Naive thymus-derived CD4-positive, alpha-beta T cell (primary cell): ENCODE results near the gene AMOTL1. TPM values are rescaled to one million over a fixed set of nuclear protein-coding genes. Genes with fewer than 3 reads are reported as not detected.

Source experiments
- ATAC-seq: fragments of 150-1000 bp; cut with Tn5 transposase; 2 replicates; pipeline ENCODE4 v1.10.0; 2021; ENCODE audit warnings: mild to moderate bottlenecking, moderate library complexity
- CTCF ChIA-PET: fragments of 350-600 bp; sonication (Branson Sonifier 250); formaldehyde crosslinking; loops from one replicate; lab custom pipeline; 2021; ENCODE audit warnings: antibody characterized with exemption; lab: Charles Lee
- POLR2A ChIA-PET: fragments of 350-600 bp; sonication (Branson Sonifier 250); formaldehyde crosslinking; loops from one replicate; lab custom pipeline; 2021; ENCODE audit warnings: antibody characterized with exemption, inconsistent platforms; lab: Charles Lee
- DNase-seq, 9 donors: peaks; one replicate each; pipeline versions ENCODE4 v3.0.0 to v3.0.0-alpha.2; 2020 to 2022; ENCODE audit warnings: mixed read lengths in 1 of 9
- H3K27ac ChIP-seq: one replicate; pipeline ENCODE4 v1.7.0; 2013; ENCODE audit warnings: mild to moderate bottlenecking, low read depth, low read length, moderate library complexity
- H3K27me3 ChIP-seq, 2 donors: one replicate each; pipeline ENCODE4 v1.7.0; 2013; ENCODE audit warnings: low read length in 2 of 2, mild to moderate bottlenecking in 2 of 2, moderate library complexity in 2 of 2; ENCODE audit not compliant: control insufficient read depth in 2 of 2, insufficient read depth in 2 of 2
- H3K36me3 ChIP-seq, 3 experiments: 1 replicate in 2 of 3; 2 replicates in 1 of 3; pipeline ENCODE4 v1.7.0; 2013; ENCODE audit warnings: low read length in 3 of 3, mild to moderate bottlenecking in 3 of 3, moderate library complexity in 1 of 3; ENCODE audit not compliant: insufficient read depth in 3 of 3, control insufficient read depth in 2 of 3
- H3K4me1 ChIP-seq, 2 donors: one replicate each; pipeline ENCODE4 v1.7.0; 2013; ENCODE audit warnings: low read length in 2 of 2, mild to moderate bottlenecking in 2 of 2, moderate library complexity in 1 of 2; ENCODE audit not compliant: control insufficient read depth in 2 of 2, insufficient read depth in 2 of 2
- H3K4me3 ChIP-seq: 2 replicates; pipeline ENCODE4 v1.7.0; 2013; ENCODE audit warnings: mild to moderate bottlenecking, low read length
- H3K9me3 ChIP-seq, 3 experiments: 1 replicate in 2 of 3; 2 replicates in 1 of 3; pipeline ENCODE4 v1.7.0; 2013; ENCODE audit warnings: low read length in 3 of 3; ENCODE audit not compliant: control insufficient read depth in 2 of 3
- H3K27ac Mint-ChIP-seq, 9 donors: one replicate each; pipeline ENCODE4 v1.8.0; 2020 to 2022; ENCODE audit warnings: mixed read lengths in 9 of 9, mild to moderate bottlenecking in 8 of 9, moderate library complexity in 5 of 9, inconsistent platforms in 2 of 9
- H3K27me3 Mint-ChIP-seq, 5 donors: one replicate each; pipeline ENCODE4 v1.8.0; 2021 to 2022; ENCODE audit warnings: mixed read lengths in 5 of 5, mild to moderate bottlenecking in 1 of 5
- H3K36me3 Mint-ChIP-seq, 5 donors: one replicate each; pipeline ENCODE4 v1.8.0; 2020 to 2022; ENCODE audit warnings: mixed read lengths in 5 of 5, mild to moderate bottlenecking in 3 of 5, inconsistent platforms in 1 of 5
- H3K4me1 Mint-ChIP-seq, 7 donors: one replicate each; pipeline ENCODE4 v1.8.0; 2020 to 2022; ENCODE audit warnings: mixed read lengths in 7 of 7, mild to moderate bottlenecking in 3 of 7, inconsistent platforms in 1 of 7
- H3K4me3 Mint-ChIP-seq, 10 donors: one replicate each; pipeline ENCODE4 v1.8.0; 2020 to 2022; ENCODE audit warnings: mild to moderate bottlenecking in 10 of 10, mixed read lengths in 10 of 10, moderate library complexity in 6 of 10, inconsistent platforms in 2 of 10
- H3K9me3 Mint-ChIP-seq, 11 donors: one replicate each; pipeline ENCODE4 v1.8.0; 2020 to 2022; ENCODE audit warnings: mixed read lengths in 11 of 11, mild to moderate bottlenecking in 4 of 11, inconsistent platforms in 1 of 11, moderate library complexity in 1 of 11
- intact Hi-C, 2 donors: fragments of 100-400 bp; cut with micrococcal nuclease; formaldehyde crosslinking; loops; one replicate each; pipeline ENCODE4 v1.15.1; 2023
- polyA plus RNA-seq, 2 donors: library from polyadenylated mRNA; unstranded; fragments of 300-500 nt; fragmentation: Illumina TruSeq; gene quantifications; one replicate each; pipeline ENCODE4 v1.2.3, GENCODE V29; 2021
- total RNA-seq, 6 experiments: library from RNA in 5 of 6; stranded (reverse) in 5 of 6; gene quantifications; 1 replicate in 5 of 6; 2 replicates in 1 of 6; pipeline ENCODE4 v1.2.3 and lab custom pipeline; 2021 to 2026

Gene AMOTL1
- total and polyA plus RNA-seq, 7 experiments from 2014 or later, result 0.05 to 6.3 (median 0.27) TPM; not detected in 2

GRCh38 chr11:94925422-94926270, 157.5 kb downstream of the AMOTL1 start:
- Histone ChIP-seq H3K9me3 (no peaks in the 10 kb centered on the region), H3K27ac (no peak overlapping the region), H3K27me3 (no peaks in the 10 kb centered on the region), H3K36me3 (no peaks in the 10 kb centered on the region), H3K4me1 (peaks cover 27 to 50% of the 10 kb centered on the region in 2 donors), H3K4me3 (peak overlapping the region; percentile 25)
- peaks cover 0 to 2% (median 0%) of the 10 kb centered on the region in 5 donors for H3K27me3 Mint-ChIP-seq
- peaks cover 33 to 92% (median 77%) of the 10 kb centered on the region in 7 donors for H3K4me1 Mint-ChIP-seq
- POLR2A ChIA-PET, result interaction anchor here (1.0 to 1.8 kb wide), 5 partner anchors 9 to 48 kb away, joined by 3 to 12 read pairs (median 7); partner anchors contain the start of genes CWC15 and KDM4D
- DNase-seq, result peak in 3 of 9 donors; percentile 9 to 27 (median 26)
- H3K9me3 Mint-ChIP-seq, result peaks cover 0 to 13% (median 2%) of the 10 kb centered on the region in 11 donors
- H3K4me3 Mint-ChIP-seq, result peak overlapping the region; percentile 50 to 82 (median 69)
- peak overlapping the region; percentile 76 to 96 (median 88) for H3K27ac Mint-ChIP-seq
- CTCF ChIA-PET, result interaction anchor here (1.1 kb wide), 1 partner anchor 48 kb away, joined by 3 read pairs; the partner anchor contains the start of genes CWC15 and KDM4D
- ATAC-seq, result no peak
- intact Hi-C loops, result loop anchor here in 1 of 2 donors (2.0 kb wide), 1 partner anchor 47 kb away; the partner anchor contains the start of genes CWC15 and KDM4D
- peaks cover 4 to 17% (median 9%) of the 10 kb centered on the region in 5 donors for H3K36me3 Mint-ChIP-seq

- intact Hi-C loops, result no loop called here
- H3K4me3 ChIP-seq, result no peak overlapping the region
- Mint-ChIP-seq H3K27ac (peak overlapping the region; percentile 76 to 96 (median 88)), H3K27me3 (peaks cover 0 to 2% (median 0%) of the 10 kb centered on the region in 5 donors), H3K36me3 (peaks cover 4 to 16% (median 9%) of the 10 kb centered on the region in 5 donors), H3K9me3 (peaks cover 0 to 13% (median 2%) of the 10 kb centered on the region in 11 donors), H3K4me1 (peaks cover 33 to 87% (median 75%) of the 10 kb centered on the region in 7 donors), H3K4me3 (peak overlapping the region in 7 of 10 donors; percentile 33 to 78 (median 63))
- ChIA-PET POLR2A (interaction anchor here (1.1 to 1.8 kb wide), 2 partner anchors 8 to 47 kb away, joined by 3 to 8 read pairs; partner anchors contain the start of genes CWC15 and KDM4D), CTCF (interaction anchor here (1.1 kb wide), 1 partner anchor 47 kb away, joined by 3 read pairs; the partner anchor contains the start of genes CWC15 and KDM4D)
- no peak overlapping the region for H3K27ac ChIP-seq
- peaks cover 27 to 50% of the 10 kb centered on the region in 2 donors for H3K4me1 ChIP-seq
- no peaks in the 10 kb centered on the region for H3K27me3 ChIP-seq
- no peaks in the 10 kb centered on the region for H3K36me3 ChIP-seq
- H3K9me3 ChIP-seq, result no peaks in the 10 kb centered on the region
- DNase-seq (no peak), ATAC-seq (no peak)
These were observed 158.1 kb downstream of the AMOTL1 start for GRCh38 chr11:94926271-94926625.

Other genes starting within 250 kb of the AMOTL1 start
- gene FUT4, start 224.4 kb upstream of the AMOTL1 start, total RNA-seq, result 10 to 100 TPM in 1 of 5 experiments, 1 to 10 TPM in 4; 5.6 to 10.2 (median 6.9) TPM
- 1 to 10 TPM; 1.4 to 1.9 TPM for gene FUT4, start 224.4 kb upstream of the AMOTL1 start, polyA plus RNA-seq
- 1 to 10 TPM in 4 of 5 experiments, under 1 TPM in 1; 0.80 to 3.1 (median 1.5) TPM for gene PIWIL4, start 201.0 kb upstream of the AMOTL1 start, total RNA-seq
- gene PIWIL4, start 201.0 kb upstream of the AMOTL1 start, polyA plus RNA-seq, result under 1 TPM; 0.59 to 0.90 TPM
- 10 to 100 TPM; 64.1 to 94.7 (median 66.8) TPM for gene CWC15, start 205.2 kb downstream of the AMOTL1 start, total RNA-seq
- gene CWC15, start 205.2 kb downstream of the AMOTL1 start, polyA plus RNA-seq, result 10 to 100 TPM; 47.8 to 71.0 TPM
- under 1 TPM; 0.32 to 0.70 (median 0.68) TPM for gene KDM4D, start 205.4 kb downstream of the AMOTL1 start, total RNA-seq
- under 1 TPM; 0.44 to 0.66 TPM for gene KDM4D, start 205.4 kb downstream of the AMOTL1 start, polyA plus RNA-seq